Measurements from ENCODE around the gene ST6GALNAC2.
"Not testable (repeated sequence)": the region's sequence is repeated elsewhere in the genome, so short reads cannot be mapped to it uniquely, and the experiment has no call there.

The ST6GALNAC2 gene

GRCh38 chr17:76528528-76529223 is 57.0 kb downstream of the ST6GALNAC2 start:
- FAIRE-seq: no peak

DNA sequence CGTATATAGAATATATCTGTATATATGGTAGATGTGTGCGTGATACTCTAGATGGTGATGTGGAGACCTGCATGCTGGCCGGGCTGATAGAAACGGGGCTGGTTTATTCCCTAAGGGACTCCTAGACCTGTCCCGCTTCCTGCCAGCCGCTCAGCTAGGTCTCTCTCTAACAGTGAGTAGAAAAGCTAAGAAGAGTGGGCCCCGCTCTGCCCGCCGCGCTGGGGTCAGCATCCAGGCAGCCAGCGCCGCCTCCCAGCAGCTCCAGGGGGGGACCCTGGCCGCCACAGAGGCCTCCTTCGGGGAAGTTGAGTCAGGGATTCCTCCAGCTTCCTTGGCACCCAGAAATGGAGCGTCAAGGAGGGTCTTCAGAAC is 57.5 kb downstream of the ST6GALNAC2 start:
- FAIRE-seq: no peak
- DNase-seq (ENCODE audit: low spot score): no peak

More at GRCh38 chr17:76528528-76529223, 57.0 kb downstream of the ST6GALNAC2 start:
- no peak for DNase-seq (ENCODE audit: low spot score)

GRCh38 chr17:76527430-76528111 is 58.1 kb downstream of the ST6GALNAC2 start:
- peak; percentile 35 for FAIRE-seq
- peak; percentile 89 for DNase-seq (ENCODE audit: low spot score)

DNA sequence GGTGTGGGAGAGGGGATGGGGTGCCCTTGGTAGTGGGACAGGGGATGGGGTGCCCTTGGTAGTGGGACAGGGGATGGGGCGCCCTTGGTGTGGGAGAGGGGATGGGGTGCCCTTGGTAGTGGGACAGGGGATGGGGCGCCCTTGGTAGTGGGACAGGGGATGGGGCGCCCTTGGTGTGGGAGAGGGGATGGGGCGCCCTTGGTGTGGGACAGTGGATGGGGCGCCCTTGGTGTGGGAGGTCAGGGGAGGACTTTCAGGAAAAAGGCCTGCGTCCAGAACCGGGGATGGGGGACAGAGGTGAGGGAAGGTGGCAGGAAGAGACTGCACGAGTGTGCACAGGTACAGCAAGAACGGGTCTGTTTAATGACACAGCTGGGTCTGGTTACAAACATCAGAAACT is 58.6 kb downstream of the ST6GALNAC2 start:
- DNase-seq (ENCODE audit: low spot score); FAIRE-seq: not testable (repeated sequence)

GRCh38 chr17:76525513-76525833 is 60.2 kb downstream of the ST6GALNAC2 start:
- not testable (repeated sequence) for DNase-seq (ENCODE audit: low spot score); FAIRE-seq

GRCh38 chr17:76524598-76525512 is 60.8 kb downstream of the ST6GALNAC2 start:
- FAIRE-seq (peak; percentile 23), DNase-seq (ENCODE audit: low spot score) (no peak)

DNA sequence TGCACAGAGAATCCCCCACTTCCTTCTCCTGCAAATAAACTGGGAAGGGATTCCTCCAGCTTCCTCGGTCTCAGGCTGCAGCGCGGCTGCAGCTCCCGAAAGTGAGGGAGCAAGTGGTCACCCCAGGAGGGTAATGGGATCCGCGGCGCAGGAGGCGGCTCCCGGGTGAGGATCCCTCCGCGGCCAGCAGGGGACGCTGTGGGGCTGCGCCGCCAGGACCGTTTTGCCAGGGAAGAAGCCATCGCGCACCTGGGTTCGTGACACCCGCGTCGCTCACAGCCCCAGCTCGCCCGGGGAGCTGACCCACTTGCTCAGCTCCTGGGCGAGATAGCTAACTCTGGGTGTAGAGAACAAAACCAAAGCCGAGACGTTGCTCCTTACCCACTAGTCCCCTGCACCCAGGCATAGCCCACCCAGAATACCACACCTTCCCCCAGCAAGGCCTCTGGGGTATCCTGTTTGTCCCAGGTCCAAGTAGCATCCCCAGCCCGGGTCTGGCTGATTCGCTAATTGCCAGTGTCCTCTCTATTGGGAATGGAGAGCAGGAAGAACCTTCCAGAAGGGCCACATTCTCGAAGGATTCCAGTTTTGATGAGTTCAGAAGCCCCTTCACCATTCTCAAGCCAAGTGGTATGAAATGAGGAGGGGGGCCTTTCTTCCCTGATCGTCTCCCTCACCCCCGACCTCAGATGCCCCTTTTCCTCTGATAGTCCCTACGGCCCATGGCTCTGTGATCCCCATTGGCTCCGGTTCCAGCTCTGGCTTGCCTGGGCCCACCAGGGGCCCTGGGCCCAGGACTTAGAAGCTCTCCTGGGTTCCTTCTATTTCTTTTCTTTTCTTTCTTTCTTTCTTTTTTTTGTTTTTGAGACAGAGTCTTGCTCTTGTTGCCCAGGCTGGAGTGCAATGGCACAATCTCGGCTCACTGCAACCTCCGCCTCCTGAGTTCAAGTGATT is 62.3 kb downstream of the ST6GALNAC2 start:
- FAIRE-seq: peak; percentile 55
- peak; percentile 85 for DNase-seq (ENCODE audit: low spot score)

DNA sequence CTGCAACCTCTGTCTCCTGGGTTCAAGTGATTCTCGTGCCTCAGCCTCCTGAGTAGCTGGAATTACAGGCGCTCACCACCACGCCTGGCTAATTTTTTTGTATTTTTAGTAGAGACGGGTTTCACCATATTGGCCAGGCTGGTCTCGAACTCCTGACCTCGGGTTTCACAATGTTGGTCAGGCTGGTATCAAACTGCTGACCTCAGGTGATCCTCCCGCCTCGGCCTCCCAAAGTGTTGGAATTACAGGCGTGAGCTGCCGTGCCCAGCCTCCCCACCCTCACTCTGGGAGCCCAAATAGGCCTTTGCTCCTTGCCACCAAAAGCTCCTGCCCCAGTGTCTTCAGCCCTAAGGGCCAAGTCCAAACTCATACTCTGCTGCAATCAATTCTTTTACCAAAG is 64.0 kb downstream of the ST6GALNAC2 start:
- DNase-seq (ENCODE audit: low spot score); FAIRE-seq: not testable (repeated sequence)

DNA sequence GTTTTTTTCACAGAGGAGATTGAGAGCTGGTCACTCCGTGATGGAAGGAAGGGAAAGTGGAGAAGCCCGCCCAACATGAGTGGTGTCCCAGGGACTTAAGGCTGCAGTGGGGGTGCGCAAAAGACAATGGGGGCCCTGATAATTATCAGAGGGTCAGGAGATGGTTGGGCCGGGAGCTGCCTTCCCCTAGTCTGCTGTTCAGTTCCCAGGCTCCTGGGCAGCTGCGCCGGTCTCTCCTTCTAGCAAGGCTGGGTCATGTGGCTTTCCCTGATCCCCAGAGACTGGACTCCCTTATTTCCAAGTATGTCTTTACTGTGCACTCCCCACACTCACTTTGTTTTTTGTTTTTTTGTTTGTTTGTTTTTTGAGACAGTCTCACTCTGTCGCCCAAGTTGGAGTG is 64.4 kb downstream of the ST6GALNAC2 start:
- FAIRE-seq (no peak), DNase-seq (ENCODE audit: low spot score) (no peak)

DNA sequence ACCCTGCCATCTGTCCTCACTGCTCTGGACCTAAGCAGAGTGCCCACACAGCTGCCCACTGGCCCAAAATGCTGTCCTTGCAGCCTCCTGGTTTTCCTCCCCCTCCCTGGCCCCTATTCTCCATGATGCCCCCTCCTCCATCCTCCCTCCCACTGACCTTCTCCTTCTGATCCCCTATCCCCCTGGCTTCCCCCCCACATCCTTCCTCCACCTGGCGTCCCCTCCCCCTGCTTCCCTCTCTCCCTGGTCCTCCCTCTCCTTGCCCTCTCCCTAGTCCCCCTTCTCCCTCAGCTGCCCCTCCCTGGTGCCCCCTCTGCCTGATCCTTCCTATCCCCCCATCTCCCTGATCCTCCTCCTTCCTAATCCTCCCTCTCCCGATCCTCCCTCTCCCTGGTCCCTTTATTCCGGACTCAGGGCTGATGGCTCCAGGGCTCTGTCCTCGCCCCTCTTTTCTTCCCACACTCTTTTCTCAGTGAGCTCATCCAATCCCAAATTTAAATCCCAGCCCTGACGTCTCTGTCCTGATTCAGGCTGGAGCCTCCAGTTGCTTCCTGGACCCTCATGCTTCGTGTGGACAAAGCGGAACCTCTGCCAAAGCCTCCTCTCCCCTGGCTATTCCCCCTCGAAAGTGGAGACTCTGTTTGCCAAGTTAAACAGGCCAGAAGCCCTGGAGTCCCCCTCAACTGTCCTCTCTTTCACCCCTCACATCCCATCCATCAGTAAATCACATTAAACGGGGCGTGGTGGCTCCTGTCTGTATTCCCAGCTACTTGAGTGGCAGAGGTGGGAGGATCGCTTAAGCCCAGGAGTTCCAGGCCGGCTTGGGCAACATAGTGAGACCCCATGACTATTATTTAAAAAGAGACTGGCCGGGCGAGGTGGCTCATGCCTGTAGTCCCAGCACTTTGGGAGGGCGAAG is 66.4 kb downstream of the ST6GALNAC2 start:
- FAIRE-seq (peak; percentile 17), DNase-seq (ENCODE audit: low spot score) (no peak)

DNA sequence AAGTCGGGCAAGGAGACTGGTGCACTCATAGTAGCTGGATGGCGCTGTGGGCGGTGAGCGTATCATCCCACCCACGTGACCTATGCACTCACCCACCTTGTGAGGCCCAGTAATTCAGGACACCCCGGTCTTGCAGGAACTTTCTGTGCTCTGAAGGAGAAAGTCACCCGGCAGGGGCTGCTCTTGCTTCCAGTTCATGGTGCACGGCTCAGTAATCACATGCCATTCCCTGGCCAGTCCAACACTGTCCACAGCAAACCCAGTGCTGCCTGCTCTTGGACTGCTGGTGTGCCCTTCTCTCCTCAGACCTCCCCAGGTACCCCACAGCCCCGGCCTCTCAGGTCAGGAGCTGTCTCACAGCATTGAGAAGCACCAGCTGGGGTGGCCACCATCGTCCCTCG is 68.0 kb downstream of the ST6GALNAC2 start:
- FAIRE-seq (peak; percentile 37), DNase-seq (ENCODE audit: low spot score) (no peak)
